ENCODE data around the gene OR2A25. TPM values are rescaled to one million over a fixed set of nuclear protein-coding genes. Genes with fewer than 3 reads are reported as not detected.

Gene OR2A25
- total RNA-seq, 1 donor from 2014 or later, result not detected

DNA sequence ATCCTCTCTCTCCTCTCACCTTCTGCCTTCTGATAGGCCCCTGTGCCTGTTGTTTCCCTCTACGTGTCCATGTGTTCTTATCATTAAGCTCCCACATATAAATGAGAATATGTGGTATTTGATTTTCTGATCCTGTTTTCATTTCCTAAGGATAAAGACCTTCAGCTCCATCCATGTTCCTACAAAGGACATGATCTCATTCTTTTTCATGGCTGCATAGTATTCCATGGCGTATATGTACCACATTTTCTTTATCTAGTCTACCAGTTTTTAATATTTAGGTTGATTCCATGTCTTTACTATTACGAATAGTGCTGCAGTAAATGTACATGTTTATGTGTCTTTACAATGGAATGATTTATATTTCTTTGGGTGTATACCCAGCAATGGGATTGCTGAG, 21.1 kb downstream of the OR2A25 start:
- TF ChIP-seq, protein P1, sequence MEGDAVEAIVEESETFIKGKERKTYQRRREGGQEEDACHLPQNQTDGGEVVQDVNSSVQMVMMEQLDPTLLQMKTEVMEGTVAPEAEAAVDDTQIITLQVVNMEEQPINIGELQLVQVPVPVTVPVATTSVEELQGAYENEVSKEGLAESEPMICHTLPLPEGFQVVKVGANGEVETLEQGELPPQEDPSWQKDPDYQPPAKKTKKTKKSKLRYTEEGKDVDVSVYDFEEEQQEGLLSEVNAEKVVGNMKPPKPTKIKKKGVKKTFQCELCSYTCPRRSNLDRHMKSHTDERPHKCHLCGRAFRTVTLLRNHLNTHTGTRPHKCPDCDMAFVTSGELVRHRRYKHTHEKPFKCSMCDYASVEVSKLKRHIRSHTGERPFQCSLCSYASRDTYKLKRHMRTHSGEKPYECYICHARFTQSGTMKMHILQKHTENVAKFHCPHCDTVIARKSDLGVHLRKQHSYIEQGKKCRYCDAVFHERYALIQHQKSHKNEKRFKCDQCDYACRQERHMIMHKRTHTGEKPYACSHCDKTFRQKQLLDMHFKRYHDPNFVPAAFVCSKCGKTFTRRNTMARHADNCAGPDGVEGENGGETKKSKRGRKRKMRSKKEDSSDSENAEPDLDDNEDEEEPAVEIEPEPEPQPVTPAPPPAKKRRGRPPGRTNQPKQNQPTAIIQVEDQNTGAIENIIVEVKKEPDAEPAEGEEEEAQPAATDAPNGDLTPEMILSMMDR (IDR thresholded peaks at IDR 0.05), result no peak
- no peaks in the 10 kb centered on the region for H3K4me1 Mint-ChIP-seq (ENCODE audit: unreplicated experiment)
- H3K27me3 Mint-ChIP-seq (ENCODE audit: unreplicated experiment), result no peaks in the 10 kb centered on the region
- H3K36me3 Mint-ChIP-seq (ENCODE audit: unreplicated experiment), result no peaks in the 10 kb centered on the region
- no peak overlapping the region for H3K27ac Mint-ChIP-seq (ENCODE audit: unreplicated experiment)
- no peak for DNase-seq (ENCODE audit: extremely low spot score, unreplicated experiment)
- H3K4me3 Mint-ChIP-seq (ENCODE audit: unreplicated experiment), result no peak overlapping the region
- H3K9me3 Mint-ChIP-seq (ENCODE audit: unreplicated experiment), result no peaks in the 10 kb centered on the region

DNA sequence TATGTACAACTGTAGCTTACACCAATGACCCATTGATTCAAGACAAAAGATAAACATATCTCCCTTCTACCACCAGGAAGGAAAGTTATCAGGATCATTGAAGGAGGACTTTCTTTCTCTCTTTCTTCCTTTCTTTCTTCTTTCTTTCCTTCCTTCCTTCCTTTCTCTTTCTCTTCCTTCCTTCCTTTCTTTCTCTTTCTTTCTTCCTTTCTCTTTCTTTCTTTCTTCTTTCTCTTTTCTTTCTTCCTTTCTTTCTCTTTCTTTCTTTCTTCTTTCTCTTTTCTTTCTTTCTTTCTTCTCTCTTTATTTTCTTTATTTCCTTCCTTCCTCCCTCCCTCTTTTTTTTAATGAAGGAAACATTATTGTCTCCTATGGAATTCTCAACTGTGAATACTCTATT, 29.2 kb downstream of the OR2A25 start:
- DNase-seq (ENCODE audit: extremely low spot score, unreplicated experiment), result no peak
- TF ChIP-seq, protein P1 (IDR thresholded peaks at IDR 0.05), result no peak
- H3K4me3 Mint-ChIP-seq (ENCODE audit: unreplicated experiment), result no peak overlapping the region
- H3K27me3 Mint-ChIP-seq (ENCODE audit: unreplicated experiment), result peaks cover 24% of the 10 kb centered on the region
- no peaks in the 10 kb centered on the region for H3K9me3 Mint-ChIP-seq (ENCODE audit: unreplicated experiment)
- no peak overlapping the region for H3K27ac Mint-ChIP-seq (ENCODE audit: unreplicated experiment)
- no peaks in the 10 kb centered on the region for H3K36me3 Mint-ChIP-seq (ENCODE audit: unreplicated experiment)
- no peaks in the 10 kb centered on the region for H3K4me1 Mint-ChIP-seq (ENCODE audit: unreplicated experiment)

DNA sequence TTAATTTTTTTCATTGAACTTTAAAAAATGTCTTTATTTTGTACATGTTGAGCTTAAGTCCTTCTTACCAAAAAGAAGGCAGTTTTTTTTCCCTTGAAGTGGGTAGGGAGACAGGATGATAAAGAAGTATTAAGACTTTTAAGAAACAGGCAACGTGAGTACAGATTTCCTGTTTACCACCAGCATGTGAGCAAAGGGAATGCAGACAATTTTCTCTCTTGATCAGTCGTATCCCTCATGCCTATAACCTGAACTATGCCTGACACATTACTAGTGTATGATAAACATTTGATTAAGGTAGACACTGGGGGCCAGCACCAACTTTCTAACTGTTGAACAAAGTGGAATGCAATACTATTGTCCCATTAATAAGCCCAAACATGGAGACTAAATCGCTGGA, 31.0 kb downstream of the OR2A25 start:
- H3K4me1 Mint-ChIP-seq (ENCODE audit: unreplicated experiment), result no peaks in the 10 kb centered on the region
- TF ChIP-seq, protein P1 (IDR thresholded peaks at IDR 0.05), result no peak
- H3K27me3 Mint-ChIP-seq (ENCODE audit: unreplicated experiment), result peaks cover 31% of the 10 kb centered on the region
- H3K36me3 Mint-ChIP-seq (ENCODE audit: unreplicated experiment), result no peaks in the 10 kb centered on the region
- no peak overlapping the region for H3K4me3 Mint-ChIP-seq (ENCODE audit: unreplicated experiment)
- no peak overlapping the region for H3K27ac Mint-ChIP-seq (ENCODE audit: unreplicated experiment)
- no peaks in the 10 kb centered on the region for H3K9me3 Mint-ChIP-seq (ENCODE audit: unreplicated experiment)
- DNase-seq (ENCODE audit: extremely low spot score, unreplicated experiment), result no peak

DNA sequence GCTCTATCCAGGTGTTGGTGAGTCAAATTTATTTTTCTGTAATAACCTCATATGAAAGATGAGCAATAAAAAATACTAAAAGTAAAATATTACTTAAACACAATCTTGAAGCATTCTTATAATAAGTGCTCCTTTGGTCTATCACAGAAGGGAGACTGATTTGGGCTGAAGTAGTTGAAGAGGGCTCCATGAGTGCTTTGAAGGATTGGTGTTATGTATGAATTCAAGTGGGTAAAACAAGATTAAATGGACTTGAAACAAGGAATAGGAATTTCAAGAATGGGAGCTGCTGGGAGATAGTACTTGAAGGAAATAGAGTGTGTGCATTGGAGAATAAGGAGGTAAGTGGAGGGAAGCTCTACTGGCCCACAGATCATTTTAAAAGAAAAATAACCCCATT, 32.4 kb downstream of the OR2A25 start:
- H3K36me3 Mint-ChIP-seq (ENCODE audit: unreplicated experiment), result no peaks in the 10 kb centered on the region
- H3K4me3 Mint-ChIP-seq (ENCODE audit: unreplicated experiment), result no peak overlapping the region
- TF ChIP-seq, protein P1 (IDR thresholded peaks at IDR 0.05), result no peak
- DNase-seq (ENCODE audit: extremely low spot score, unreplicated experiment), result no peak
- no peaks in the 10 kb centered on the region for H3K4me1 Mint-ChIP-seq (ENCODE audit: unreplicated experiment)
- H3K27ac Mint-ChIP-seq (ENCODE audit: unreplicated experiment), result no peak overlapping the region
- peaks cover 37% of the 10 kb centered on the region for H3K27me3 Mint-ChIP-seq (ENCODE audit: unreplicated experiment)
- no peaks in the 10 kb centered on the region for H3K9me3 Mint-ChIP-seq (ENCODE audit: unreplicated experiment)

DNA sequence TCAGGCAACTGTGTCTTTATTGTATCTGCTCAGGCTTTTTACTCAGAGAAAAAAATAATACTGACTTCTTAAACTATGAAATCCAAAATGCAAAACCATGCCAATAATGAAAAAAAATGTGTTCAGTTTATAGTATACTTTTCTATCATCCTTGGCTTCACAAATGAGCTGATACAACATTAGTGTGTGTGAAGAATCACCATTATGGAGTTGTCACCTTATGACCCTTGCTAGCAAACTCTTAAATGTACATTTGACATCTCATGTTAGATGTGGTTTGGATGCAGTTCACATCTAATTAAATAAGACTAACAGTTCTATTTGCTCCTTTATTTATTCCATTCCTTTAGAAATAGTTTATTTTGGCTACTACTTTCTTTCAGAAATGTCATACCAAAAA, 35.6 kb downstream of the OR2A25 start:
- peaks cover 30% of the 10 kb centered on the region for H3K27me3 Mint-ChIP-seq (ENCODE audit: unreplicated experiment)
- TF ChIP-seq, protein P1 (IDR thresholded peaks at IDR 0.05), result no peak
- DNase-seq (ENCODE audit: extremely low spot score, unreplicated experiment), result no peak
- no peaks in the 10 kb centered on the region for H3K36me3 Mint-ChIP-seq (ENCODE audit: unreplicated experiment)
- H3K4me1 Mint-ChIP-seq (ENCODE audit: unreplicated experiment), result no peaks in the 10 kb centered on the region
- H3K9me3 Mint-ChIP-seq (ENCODE audit: unreplicated experiment), result no peaks in the 10 kb centered on the region
- H3K4me3 Mint-ChIP-seq (ENCODE audit: unreplicated experiment), result no peak overlapping the region
- no peak overlapping the region for H3K27ac Mint-ChIP-seq (ENCODE audit: unreplicated experiment)
